Nephron (organoid): Measurements from ENCODE around the gene DESI1.

Experiments used
- H3K27ac Mint-ChIP-seq, 3 experiments: 2 replicates each; pipeline ENCODE4 v1.8.0; 2020; ENCODE audit warnings: mixed read lengths in 3 of 3, mild to moderate bottlenecking in 2 of 3, moderate library complexity in 1 of 3
- H3K27me3 Mint-ChIP-seq: 2 replicates; pipeline ENCODE4 v1.8.0; 2021; ENCODE audit warnings: low read depth, mild to moderate bottlenecking, moderate library complexity, mixed read lengths
- H3K36me3 Mint-ChIP-seq: 2 replicates; pipeline ENCODE4 v1.8.0; 2020; ENCODE audit warnings: low read depth, mixed read lengths
- H3K4me1 Mint-ChIP-seq: 2 replicates; pipeline ENCODE4 v1.8.0; 2020; ENCODE audit warnings: mixed read lengths
- H3K4me3 Mint-ChIP-seq, 3 experiments: 2 replicates each; pipeline ENCODE4 v1.8.0; 2020; ENCODE audit warnings: mild to moderate bottlenecking in 3 of 3, mixed read lengths in 3 of 3, moderate library complexity in 2 of 3
- H3K9me3 Mint-ChIP-seq: 2 replicates; pipeline ENCODE4 v1.8.0; 2020; ENCODE audit warnings: mixed read lengths
- CTCF ChIP-seq, 3 experiments: fragments of 200-600 bp; sonication (generic); IDR thresholded peaks; one replicate each; pipeline ENCODE4 v1.5.0; 2021; ENCODE audit warnings: antibody characterized with exemption in 3 of 3; ENCODE audit not compliant: unreplicated experiment in 3 of 3

Gene DESI1

GRCh38 chr22:41571786-41572185, 49.1 kb downstream of the DESI1 start:
- Mint-ChIP-seq H3K27ac (no peak overlapping the region), H3K36me3 (peaks cover 7% of the 10 kb centered on the region), H3K27me3 (no peaks in the 10 kb centered on the region)

GRCh38 chr22:41570221-41570620, 50.6 kb downstream of the DESI1 start:
- H3K27me3 Mint-ChIP-seq = no peaks in the 10 kb centered on the region
- no peak overlapping the region for H3K4me3 Mint-ChIP-seq
- peaks cover 5% of the 10 kb centered on the region for H3K36me3 Mint-ChIP-seq
- H3K4me1 Mint-ChIP-seq = peaks cover 16% of the 10 kb centered on the region
- no peak for TF ChIP-seq CTCF (IDR thresholded peaks at IDR 0.05; ENCODE audit: unreplicated experiment in 3 of 3)
- peak overlapping the region in 2 of 3 experiments; percentile 29 to 49 for H3K27ac Mint-ChIP-seq
- no peaks in the 10 kb centered on the region for H3K9me3 Mint-ChIP-seq

More at GRCh38 chr22:41571786-41572185, 49.1 kb downstream of the DESI1 start:
- Mint-ChIP-seq H3K9me3 (no peaks in the 10 kb centered on the region), H3K4me3 (no peak overlapping the region), H3K4me1 (peaks cover 14% of the 10 kb centered on the region)
- TF ChIP-seq CTCF (IDR thresholded peaks at IDR 0.05; ENCODE audit: unreplicated experiment in 3 of 3) = no peak

GRCh38 chr22:41568811-41569210, 52.0 kb downstream of the DESI1 start:
- peak overlapping the region in 1 of 3 experiments; percentile 17 for H3K4me3 Mint-ChIP-seq
- no peaks in the 10 kb centered on the region for H3K9me3 Mint-ChIP-seq
- TF ChIP-seq CTCF (IDR thresholded peaks at IDR 0.05; ENCODE audit: unreplicated experiment in 3 of 3) = no peak
- H3K4me1 Mint-ChIP-seq = peaks cover 21% of the 10 kb centered on the region
- H3K36me3 Mint-ChIP-seq = peaks cover 5% of the 10 kb centered on the region
- no peaks in the 10 kb centered on the region for H3K27me3 Mint-ChIP-seq
- peak overlapping the region; percentile 53 to 84 (median 64) for H3K27ac Mint-ChIP-seq

GRCh38 chr22:41567512-41567768, 53.4 kb downstream of the DESI1 start:
- Mint-ChIP-seq H3K4me3 (no peak overlapping the region), H3K36me3 (peaks cover 2% of the 10 kb centered on the region), H3K9me3 (no peaks in the 10 kb centered on the region), H3K27me3 (no peaks in the 10 kb centered on the region), H3K4me1 (peaks cover 31% of the 10 kb centered on the region), H3K27ac (no peak overlapping the region)
- no peak for TF ChIP-seq CTCF (IDR thresholded peaks at IDR 0.05; ENCODE audit: unreplicated experiment in 3 of 3)

GRCh38 chr22:41565403-41566054, 55.3 kb downstream of the DESI1 start:
- H3K4me3 Mint-ChIP-seq = no peak overlapping the region
- H3K9me3 Mint-ChIP-seq = no peaks in the 10 kb centered on the region
- peaks cover 50% of the 10 kb centered on the region for H3K4me1 Mint-ChIP-seq
- H3K36me3 Mint-ChIP-seq = no peaks in the 10 kb centered on the region
- no peak for TF ChIP-seq CTCF (IDR thresholded peaks at IDR 0.05; ENCODE audit: unreplicated experiment in 3 of 3)
- H3K27me3 Mint-ChIP-seq = no peaks in the 10 kb centered on the region
- H3K27ac Mint-ChIP-seq = peak overlapping the region in 2 of 3 experiments; percentile 59 to 75

- TF ChIP-seq CTCF (IDR thresholded peaks at IDR 0.05; ENCODE audit: unreplicated experiment in 3 of 3) = no peak
- Mint-ChIP-seq H3K36me3 (no peaks in the 10 kb centered on the region), H3K4me3 (peak overlapping the region in 2 of 3 experiments; percentile 29 to 61)
Observed at GRCh38 chr22:41564563-41564962, 56.3 kb downstream of the DESI1 start.

More at GRCh38 chr22:41564563-41564962, 56.3 kb downstream of the DESI1 start:
- H3K27me3 Mint-ChIP-seq = no peaks in the 10 kb centered on the region
- peak overlapping the region in 1 of 3 experiments; percentile 29 for H3K27ac Mint-ChIP-seq
- H3K9me3 Mint-ChIP-seq = no peaks in the 10 kb centered on the region
- H3K4me1 Mint-ChIP-seq = peaks cover 59% of the 10 kb centered on the region
